MG63 (cell line): ENCODE data around the gene AGAP3. TPM values are rescaled to one million over a fixed set of nuclear protein-coding genes. Genes with fewer than 3 reads are reported as not detected.
A peak's percentile ranks its signal among the peaks of the same experiment; 100 is the strongest.

Experiments used
- DNase-seq: peaks from one replicate; pipeline ENCODE4 v3.0.0-alpha.2; 2020
- H3K27me3 ChIP-seq: fragments of 250-450 bp; sonication (Bioruptor Pico); 2 replicates; pipeline ENCODE4 v1.5.1; 2020; ENCODE audit warnings: mild to moderate bottlenecking, moderate library complexity
- H3K36me3 ChIP-seq: fragments of 250-450 bp; sonication (Bioruptor Pico); 2 replicates; pipeline ENCODE4 v1.5.1; 2020; ENCODE audit warnings: mild to moderate bottlenecking, moderate library complexity
- H3K4me3 ChIP-seq: fragments of 250-450 bp; sonication (Bioruptor Pico); 2 replicates; pipeline ENCODE4 v1.5.1; 2020; ENCODE audit warnings: mild to moderate bottlenecking, moderate library complexity
- H3K9me3 ChIP-seq: fragments of 250-450 bp; sonication (Bioruptor Pico); 2 replicates; pipeline ENCODE4 v1.5.1; 2020; ENCODE audit warnings: mild to moderate bottlenecking, moderate library complexity
- total RNA-seq: library from RNA; depleted of rRNA; stranded (reverse); fragments of >200 nt; shearing (Covaris generic); gene quantifications from 2 replicates; pipeline ENCODE4 v1.2.3, GENCODE V29; 2014; ENCODE audit warnings: low replicate concordance

Gene AGAP3
- total RNA-seq, 1 experiment from 2014 or later = 35.1 TPM

DNA sequence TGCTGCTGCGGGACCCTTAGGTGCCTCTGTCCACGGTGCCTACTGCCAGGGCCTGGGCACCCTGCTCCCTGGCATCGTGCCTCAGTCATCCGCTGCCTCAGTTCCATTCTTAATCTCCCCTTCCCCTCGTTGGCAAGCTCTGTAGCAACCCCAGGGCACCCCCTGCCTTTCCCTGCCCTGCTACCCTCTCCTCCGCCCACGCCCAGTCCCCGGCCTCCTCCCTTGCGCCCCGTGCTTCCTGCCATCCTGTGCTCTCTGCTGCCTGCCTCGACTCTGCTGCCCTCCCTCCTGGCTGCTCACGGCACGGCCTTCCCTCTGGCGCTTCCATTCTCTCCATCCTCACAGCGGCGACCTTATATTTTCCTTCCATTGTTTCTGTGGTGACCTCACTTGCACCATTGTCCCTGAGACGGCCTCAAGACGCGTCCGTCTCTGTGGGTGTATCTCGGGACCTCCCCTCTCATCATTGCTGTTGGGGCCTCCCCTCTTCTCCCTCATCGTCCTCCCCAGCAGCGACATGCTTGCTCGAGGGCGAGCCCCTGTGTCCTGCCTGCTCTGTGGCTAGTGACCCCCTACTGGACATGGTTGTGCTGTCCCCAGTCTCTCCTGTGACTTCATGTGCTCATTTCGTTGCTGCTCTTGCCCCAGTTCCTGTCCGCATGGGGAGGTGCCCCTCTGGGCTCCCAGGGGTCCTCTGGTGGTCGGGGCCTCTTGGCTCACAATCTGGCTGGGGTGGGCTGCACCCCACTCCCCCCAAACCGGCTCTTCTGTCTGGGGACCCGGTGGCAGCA is 35.3 kb downstream of the AGAP3 start:
- DNase-seq = no peak
- no peaks in the 10 kb centered on the region for H3K27me3 ChIP-seq
- H3K36me3 ChIP-seq = peaks cover 13% of the 10 kb centered on the region
- no peak overlapping the region for H3K4me3 ChIP-seq
- no peaks in the 10 kb centered on the region for H3K9me3 ChIP-seq

DNA sequence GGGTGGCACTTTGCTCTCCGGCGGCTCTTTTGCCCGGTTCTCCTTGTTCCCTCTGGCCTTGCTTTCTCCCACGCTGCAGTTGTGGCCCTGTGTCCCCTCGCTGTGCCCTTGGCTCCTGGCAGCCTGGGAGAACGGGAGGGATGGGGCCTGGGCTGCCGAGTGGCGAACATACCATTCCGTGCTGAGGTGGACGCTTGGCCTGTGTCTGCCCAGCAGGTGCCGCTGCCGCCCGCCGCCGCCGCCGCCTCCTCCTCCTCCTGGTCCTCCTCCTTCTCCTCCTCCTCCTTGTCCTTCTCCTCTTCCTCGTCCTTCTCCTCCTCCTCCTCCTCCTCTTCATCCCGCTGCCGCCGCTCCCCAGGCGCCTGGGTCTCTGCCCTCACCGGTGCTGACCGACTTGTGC is 36.0 kb downstream of the AGAP3 start:
- DNase-seq = no peak
- Histone ChIP-seq H3K36me3 (peaks cover 13% of the 10 kb centered on the region), H3K27me3 (no peaks in the 10 kb centered on the region), H3K4me3 (no peak overlapping the region), H3K9me3 (no peaks in the 10 kb centered on the region)

DNA sequence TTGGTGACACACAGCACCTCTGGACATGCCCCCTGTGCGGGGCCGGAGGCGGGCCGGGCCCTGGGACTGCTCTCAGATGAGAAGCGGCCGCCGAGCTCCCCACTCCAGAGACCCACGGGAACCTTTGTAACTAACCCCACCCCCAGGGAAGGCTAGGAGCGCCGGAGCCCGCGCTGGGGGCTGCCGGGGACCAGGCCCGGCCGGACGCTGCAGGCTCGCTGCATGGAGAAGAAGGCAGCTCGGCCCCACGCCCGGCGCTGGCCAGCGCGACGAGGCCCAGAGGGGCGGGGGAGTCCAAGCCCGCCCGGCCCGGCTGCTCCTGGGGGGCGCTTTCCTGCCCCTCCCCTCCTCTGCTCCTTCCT is 36.5 kb downstream of the AGAP3 start:
- Histone ChIP-seq H3K27me3 (no peaks in the 10 kb centered on the region), H3K9me3 (no peaks in the 10 kb centered on the region), H3K4me3 (no peak overlapping the region), H3K36me3 (peaks cover 13% of the 10 kb centered on the region)
- DNase-seq = no peak

DNA sequence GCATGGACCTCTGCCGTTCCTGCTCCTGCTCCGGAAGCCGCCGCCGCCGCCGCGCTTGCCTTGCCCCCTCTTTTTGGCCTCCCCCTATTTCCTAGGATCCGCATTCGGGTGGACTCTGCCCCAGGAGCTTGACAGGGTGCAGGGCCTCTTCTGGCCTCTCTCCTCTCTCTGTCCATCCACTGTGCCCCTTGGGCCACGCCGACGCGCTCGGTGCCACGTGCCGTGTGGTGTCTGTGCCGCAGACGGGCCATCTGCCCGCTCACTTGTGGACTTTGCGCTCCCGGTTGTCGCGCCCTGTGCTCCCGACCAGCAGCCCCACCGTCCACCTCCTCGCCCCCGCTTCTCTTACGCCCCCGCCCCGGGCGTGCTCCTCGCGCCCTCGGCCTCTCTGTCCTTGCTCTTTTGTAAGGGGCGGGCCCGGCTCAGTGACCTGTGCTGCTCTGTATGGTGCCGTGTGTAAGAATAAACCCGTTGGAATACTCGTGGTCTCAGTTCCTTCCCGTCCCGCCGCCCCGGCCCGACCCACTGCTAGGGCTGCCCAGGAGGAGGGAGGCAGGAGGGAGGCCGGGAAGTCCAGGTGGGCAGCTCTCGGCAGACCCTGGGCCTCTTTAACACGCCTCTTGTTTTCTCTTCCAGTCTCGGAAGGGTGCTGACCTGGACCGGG is 37.0 kb downstream of the AGAP3 start:
- Histone ChIP-seq H3K4me3 (no peak overlapping the region), H3K9me3 (no peaks in the 10 kb centered on the region), H3K36me3 (peaks cover 13% of the 10 kb centered on the region), H3K27me3 (no peaks in the 10 kb centered on the region)
- DNase-seq = no peak

DNA sequence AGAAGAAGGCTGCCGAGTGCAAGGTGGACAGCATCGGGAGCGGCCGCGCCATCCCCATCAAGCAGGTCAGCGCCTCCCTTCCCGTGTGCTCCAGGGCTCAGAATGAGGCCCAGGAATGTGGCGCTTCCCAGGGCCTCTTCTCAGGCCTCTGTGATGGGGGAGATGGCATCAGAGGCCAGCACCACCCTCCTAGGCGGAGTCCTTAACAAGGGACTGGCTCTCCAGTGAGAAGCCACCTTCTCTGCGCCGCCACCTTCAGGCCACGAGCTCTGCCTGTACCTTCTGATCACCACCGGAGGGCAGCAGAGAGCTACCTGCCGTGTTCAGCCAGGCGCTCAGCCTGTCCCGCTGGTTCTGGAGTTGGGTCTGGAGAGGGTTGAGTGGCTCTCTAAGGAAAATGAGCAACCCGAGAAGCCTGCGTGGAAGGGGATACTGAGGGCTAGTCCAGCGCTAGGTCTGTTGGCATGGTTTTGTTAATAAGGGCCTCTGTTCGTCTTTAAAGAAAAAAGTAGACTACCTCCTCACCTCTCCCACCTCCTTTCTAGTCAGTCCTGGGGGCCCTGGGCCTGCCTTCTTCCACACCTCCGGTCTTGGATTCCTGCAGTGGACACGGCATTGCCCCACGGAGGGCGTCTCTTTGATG is 37.7 kb downstream of the AGAP3 start:
- Histone ChIP-seq H3K4me3 (no peak overlapping the region), H3K27me3 (no peaks in the 10 kb centered on the region), H3K9me3 (no peaks in the 10 kb centered on the region), H3K36me3 (peaks cover 13% of the 10 kb centered on the region)
- peak; percentile 59 for DNase-seq

DNA sequence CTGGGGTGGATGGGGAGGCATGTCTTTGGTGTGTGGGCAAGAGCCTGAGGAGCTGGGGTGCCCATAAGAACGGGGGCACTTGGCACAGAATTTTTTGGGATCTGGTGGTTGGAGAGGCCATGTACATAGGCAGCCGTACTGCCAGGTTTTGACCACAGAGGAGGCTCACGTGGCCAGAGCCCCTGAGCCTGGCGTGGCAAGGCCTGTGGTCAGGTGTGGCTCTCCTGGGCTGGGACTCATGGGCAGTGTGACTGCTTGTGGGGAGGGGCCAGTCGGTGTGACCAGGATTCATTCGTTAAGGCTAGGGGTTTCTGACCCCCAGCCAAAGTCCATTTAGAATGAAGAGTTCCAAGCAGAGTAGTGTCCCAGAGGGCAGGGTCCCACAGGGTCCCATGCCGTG is 38.2 kb downstream of the AGAP3 start:
- H3K4me3 ChIP-seq = no peak overlapping the region
- peaks cover 13% of the 10 kb centered on the region for H3K36me3 ChIP-seq
- DNase-seq = no peak
- no peaks in the 10 kb centered on the region for H3K9me3 ChIP-seq
- no peaks in the 10 kb centered on the region for H3K27me3 ChIP-seq

DNA sequence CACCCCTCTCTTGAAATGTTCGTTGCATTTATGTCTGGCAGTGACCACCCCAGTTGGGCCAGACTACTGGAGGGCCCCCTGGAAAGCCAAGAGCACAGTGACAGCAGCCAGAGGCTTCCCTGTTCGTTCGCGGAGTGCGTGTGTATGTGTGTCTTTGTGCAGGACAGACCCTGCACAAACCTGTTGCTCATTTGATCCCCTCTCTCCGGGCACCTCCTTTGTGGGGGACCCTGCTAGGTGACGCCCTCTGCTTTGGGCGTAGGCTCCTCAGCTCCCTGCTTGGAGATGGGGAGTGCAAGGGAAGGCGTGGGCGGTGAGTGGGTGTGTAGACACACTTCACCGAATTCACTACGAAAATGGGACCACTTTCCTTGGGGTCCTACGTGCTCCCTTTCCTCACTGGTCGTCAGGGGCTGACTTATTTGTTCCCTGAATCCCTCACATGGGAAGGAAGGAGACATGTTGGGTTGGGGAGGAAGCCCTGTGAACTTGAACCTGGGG is 38.7 kb downstream of the AGAP3 start:
- Histone ChIP-seq H3K27me3 (no peaks in the 10 kb centered on the region), H3K9me3 (no peaks in the 10 kb centered on the region), H3K36me3 (peaks cover 11% of the 10 kb centered on the region), H3K4me3 (no peak overlapping the region)
- no peak for DNase-seq

DNA sequence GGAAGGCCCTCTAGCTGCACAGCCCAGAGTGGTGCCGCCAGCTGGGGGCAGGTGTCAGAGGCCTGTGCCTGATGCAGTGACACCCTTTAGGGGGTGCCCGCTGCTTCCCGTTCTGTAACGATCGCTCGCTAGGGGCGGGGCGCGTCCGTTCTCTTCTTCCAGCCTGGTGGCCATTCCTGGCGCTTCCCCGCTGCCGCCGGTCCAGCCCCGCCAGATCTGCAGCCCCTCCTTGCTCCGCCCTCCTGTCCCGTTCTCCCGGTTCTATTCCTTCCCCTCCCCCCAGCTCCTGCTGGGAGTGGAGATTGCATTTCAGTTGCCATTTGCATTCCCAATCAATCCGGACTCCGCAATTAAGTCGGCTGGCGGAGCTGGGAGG is 39.2 kb downstream of the AGAP3 start:
- no peak for DNase-seq
- Histone ChIP-seq H3K27me3 (no peaks in the 10 kb centered on the region), H3K4me3 (no peak overlapping the region), H3K9me3 (no peaks in the 10 kb centered on the region), H3K36me3 (peaks cover 10% of the 10 kb centered on the region)

DNA sequence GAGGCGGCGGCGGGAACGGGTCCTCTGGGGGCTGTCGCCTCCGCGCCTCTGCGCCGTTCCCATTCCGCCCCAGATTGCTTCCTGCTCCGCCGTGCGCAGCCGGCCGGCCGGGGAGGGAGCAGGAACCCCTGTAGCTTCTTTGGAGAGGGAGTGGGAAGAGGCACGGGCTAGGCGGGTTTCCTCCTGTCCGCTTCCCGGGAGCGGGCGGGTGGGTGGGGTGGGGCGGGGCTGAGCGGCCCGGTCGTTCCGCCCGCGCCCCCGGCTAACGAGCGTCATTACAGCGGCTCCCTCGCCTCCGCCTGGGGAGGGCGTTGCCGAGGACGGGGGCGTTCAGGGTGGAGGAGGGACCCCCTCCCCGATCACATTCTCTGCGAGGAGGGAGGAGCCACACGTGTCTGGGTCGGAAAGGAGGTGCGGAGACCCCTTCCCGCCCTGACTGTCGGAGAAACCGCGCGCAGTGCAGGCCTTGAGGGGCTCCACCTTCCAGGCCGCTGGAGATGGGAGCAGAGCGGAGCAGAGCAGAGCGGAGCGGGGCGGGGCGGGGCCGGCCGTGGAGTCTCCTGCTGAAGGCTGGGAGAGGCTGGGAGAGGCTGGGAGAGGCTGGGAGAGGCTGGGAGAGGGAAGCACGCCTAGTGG is 39.7 kb downstream of the AGAP3 start:
- Histone ChIP-seq H3K9me3 (no peaks in the 10 kb centered on the region), H3K36me3 (peaks cover 10% of the 10 kb centered on the region), H3K4me3 (no peak overlapping the region), H3K27me3 (no peaks in the 10 kb centered on the region)
- no peak for DNase-seq

DNA sequence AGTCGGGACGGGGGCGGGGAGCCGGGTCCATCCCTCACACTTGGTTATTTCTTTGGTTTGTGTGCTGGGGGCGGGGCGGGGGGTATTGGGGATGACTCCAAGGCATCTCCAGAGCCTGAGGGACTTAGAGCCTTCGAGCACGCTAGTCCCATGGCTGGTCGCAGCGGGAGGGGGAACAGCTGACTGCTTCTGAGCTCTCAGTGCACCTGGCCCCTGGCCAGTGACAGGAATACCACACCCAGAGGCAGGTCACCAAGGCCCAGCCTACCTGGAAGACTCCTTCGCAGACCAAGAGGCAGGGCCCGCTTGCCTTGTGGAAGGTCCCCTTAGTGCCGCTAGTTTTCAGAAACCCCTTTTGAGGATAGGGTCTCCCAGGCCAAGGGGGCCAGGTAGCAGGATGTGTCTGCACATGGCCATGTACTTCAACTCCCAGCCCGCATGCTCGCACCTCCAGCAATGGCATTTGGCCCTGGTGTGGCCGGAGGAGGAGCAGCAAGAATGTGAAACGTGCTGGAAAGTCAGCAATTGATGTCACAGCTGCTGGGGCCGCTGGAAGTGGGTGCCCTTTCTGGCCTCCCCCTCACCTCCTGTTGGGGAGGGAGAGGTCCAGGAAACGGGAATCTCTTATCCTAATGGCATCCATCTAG is 40.3 kb downstream of the AGAP3 start:
- Histone ChIP-seq H3K9me3 (no peaks in the 10 kb centered on the region), H3K27me3 (no peaks in the 10 kb centered on the region), H3K4me3 (no peak overlapping the region), H3K36me3 (peaks cover 10% of the 10 kb centered on the region)
- DNase-seq = no peak

DNA sequence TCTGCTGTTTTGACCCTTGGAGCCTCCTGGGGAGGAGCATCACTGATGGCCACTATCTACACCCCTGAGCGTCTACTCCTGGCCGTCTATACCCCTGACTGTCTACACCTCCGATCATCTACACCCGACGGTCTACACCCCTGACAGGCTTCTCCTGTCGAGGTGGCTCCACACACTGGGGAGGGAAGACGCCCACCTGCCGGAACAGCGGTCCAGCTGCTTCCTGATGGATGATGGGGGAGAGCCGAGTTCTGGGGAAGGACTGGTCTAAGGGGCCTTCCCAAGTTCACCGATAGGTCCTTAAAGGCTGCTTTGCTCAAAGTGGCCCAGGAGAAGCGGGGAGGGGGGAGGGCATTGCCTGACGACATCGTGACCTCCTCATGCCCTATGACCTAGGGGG is 41.9 kb downstream of the AGAP3 start:
- H3K27me3 ChIP-seq = no peaks in the 10 kb centered on the region
- peaks cover 10% of the 10 kb centered on the region for H3K36me3 ChIP-seq
- DNase-seq = no peak
- no peak overlapping the region for H3K4me3 ChIP-seq
- no peaks in the 10 kb centered on the region for H3K9me3 ChIP-seq

DNA sequence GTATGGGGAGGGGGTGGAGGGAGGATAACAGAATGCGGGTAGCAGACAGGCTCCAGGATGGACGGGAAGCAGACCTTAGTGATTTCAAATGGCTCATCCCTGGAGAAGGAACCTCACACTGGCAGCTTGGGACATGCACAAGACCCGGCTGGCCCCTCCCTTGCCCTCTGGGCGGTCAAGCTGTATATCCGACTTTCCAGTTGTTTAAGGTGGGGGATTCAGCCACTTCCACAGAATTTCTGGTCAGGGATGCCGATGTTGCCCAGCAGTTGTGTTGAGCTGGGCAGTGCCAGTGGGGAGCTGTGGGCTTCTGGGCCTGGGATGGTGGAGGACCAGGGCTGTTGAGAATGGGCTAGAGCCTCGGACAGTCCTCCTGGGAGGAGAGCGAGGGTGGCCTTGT is 42.4 kb downstream of the AGAP3 start:
- Histone ChIP-seq H3K27me3 (no peaks in the 10 kb centered on the region), H3K4me3 (no peak overlapping the region), H3K36me3 (peaks cover 9% of the 10 kb centered on the region), H3K9me3 (no peaks in the 10 kb centered on the region)
- no peak for DNase-seq

DNA sequence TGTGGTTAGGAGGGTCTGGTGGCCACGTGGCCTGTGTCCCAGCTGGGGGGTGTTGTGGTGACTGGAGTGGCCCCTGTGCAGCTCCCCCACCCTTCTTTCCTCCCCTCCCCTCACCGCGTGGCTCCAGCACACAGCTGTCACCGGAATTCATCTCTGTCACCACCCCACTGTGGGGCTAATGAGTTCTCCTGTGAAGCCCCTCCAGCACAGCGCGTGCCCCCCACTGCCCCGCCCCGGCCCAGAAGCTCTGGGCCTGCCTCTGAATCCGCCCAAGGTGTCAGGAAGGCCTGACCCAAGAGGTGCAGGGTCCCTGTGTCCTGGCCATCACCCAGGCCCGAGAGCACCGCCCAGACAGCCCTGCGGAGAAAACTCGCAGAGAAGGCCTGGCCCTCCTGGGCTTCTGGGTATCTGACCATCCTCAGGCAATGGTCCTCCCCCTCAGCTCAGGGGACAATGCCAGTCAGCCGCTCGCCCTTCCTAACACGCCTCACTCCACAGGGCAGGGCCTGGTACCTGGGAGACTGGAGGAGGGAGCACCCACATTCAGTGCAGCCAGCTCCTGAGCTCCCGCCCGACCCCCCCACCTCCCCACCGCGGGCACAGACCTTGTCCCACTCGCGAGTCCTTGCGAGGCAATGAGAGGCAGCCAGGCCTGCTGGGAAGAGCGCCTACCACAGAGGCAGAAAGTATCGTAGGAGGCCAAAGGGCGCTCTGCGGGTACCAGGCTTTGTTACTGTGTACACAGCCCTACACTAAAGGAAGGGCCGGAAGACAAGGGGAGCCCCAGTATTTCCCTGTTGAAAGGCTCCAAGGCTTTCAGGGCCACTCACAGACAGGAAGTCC is 43.1 kb downstream of the AGAP3 start:
- H3K9me3 ChIP-seq = no peaks in the 10 kb centered on the region
- peaks cover 4% of the 10 kb centered on the region; the same call in 1 of the 2 replicates for H3K36me3 ChIP-seq
- H3K4me3 ChIP-seq = no peak overlapping the region
- no peaks in the 10 kb centered on the region for H3K27me3 ChIP-seq
- DNase-seq = no peak

DNA sequence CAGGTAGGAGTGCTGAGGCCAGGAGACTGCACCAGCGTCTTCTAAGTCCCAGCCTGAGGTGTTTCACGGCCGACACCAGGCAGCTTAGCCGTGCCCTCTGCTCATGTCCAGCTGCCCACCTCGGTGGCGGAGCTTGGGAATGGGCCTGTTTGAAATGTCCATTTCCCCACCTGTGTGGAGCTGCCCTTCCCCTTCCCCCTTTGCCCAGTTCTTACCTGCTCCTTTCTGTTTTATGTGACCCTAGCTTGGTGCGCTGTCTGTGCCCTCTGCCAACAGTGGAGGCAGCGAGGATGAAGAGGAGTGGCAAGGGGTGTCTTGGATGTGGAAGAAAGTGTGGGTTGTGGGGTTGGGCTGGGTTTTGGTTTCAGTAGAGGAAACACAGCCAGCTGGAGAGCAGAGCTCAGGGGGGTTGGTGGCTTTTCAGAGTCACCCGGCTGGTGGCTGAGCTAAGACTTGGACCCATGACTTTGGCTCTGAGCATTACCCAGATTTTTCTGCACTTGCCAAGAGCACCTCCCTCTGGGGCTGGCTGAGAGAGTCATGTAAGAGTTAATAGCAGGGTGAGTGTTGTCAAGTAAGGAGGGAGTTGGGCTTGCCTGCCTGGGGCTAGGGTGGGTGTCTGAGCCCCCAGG is 43.8 kb downstream of the AGAP3 start:
- no peak for DNase-seq
- peaks cover under 1% of the 10 kb centered on the region for H3K36me3 ChIP-seq
- no peaks in the 10 kb centered on the region for H3K9me3 ChIP-seq
- no peaks in the 10 kb centered on the region for H3K27me3 ChIP-seq
- no peak overlapping the region for H3K4me3 ChIP-seq

DNA sequence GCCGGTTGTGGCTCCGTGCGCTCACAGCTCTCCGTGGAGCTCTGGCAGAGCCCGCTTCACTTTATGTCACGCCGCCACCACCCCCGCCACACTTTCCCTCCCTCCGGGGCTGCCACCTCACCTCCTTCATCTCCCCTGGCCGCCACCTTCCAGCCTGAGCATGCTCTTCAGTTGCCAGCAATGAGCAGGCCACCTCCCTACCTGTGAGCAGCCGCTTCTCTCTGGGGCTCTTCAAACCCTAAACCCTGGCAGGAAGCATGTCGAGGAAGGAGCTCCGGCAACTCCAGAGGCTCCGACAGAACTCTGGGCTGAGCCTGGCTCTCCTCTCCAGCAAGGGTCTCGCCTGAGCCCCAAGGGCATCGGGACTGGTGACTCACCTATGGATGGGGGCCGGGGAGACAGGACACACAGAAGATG is 44.5 kb downstream of the AGAP3 start:
- Histone ChIP-seq H3K9me3 (no peaks in the 10 kb centered on the region), H3K36me3 (peaks cover 2% of the 10 kb centered on the region), H3K4me3 (no peak overlapping the region), H3K27me3 (no peaks in the 10 kb centered on the region)
- DNase-seq = no peak

DNA sequence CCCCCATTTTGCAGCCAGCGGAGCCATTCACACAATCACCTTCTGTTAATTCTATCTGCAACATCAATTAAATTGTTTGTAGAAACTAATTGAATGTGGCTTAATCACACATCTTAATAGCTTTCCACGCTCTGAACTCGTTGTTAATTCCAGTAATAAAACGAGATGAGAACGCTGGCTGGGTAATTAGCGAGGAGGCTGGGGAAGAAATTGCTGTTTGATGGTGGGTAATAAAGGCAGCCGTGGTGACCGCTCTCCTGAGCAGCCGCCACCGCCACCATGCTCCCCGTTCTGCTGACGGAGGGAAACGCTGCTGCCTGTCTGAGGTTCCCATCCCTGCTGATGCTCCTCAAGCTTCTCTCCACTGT is 44.9 kb downstream of the AGAP3 start:
- no peak for DNase-seq
- H3K36me3 ChIP-seq = peaks cover 2% of the 10 kb centered on the region
- no peaks in the 10 kb centered on the region for H3K9me3 ChIP-seq

More for the DNA sequence above, 44.9 kb downstream of the AGAP3 start:
- Histone ChIP-seq H3K4me3 (no peak overlapping the region), H3K27me3 (no peaks in the 10 kb centered on the region)
